Nephron progenitor cell (in vitro differentiated cells): Measurements from ENCODE around the gene BEST4.

Experiments
- DNase-seq: peaks from one replicate; pipeline ENCODE4 v3.0.0; 2021
- H3K27ac Mint-ChIP-seq: 2 replicates; pipeline ENCODE4 v1.8.0; 2021; ENCODE audit warnings: mild to moderate bottlenecking, moderate library complexity, mixed read lengths
- H3K27me3 Mint-ChIP-seq: 2 replicates; pipeline ENCODE4 v1.8.0; 2021; ENCODE audit warnings: mild to moderate bottlenecking, low read depth, mixed read lengths; ENCODE audit not compliant: poor library complexity
- H3K36me3 Mint-ChIP-seq: 2 replicates; pipeline ENCODE4 v1.8.0; 2021; ENCODE audit warnings: low read depth, mixed read lengths
- H3K4me1 Mint-ChIP-seq: 2 replicates; pipeline ENCODE4 v1.8.0; 2021; ENCODE audit warnings: mixed read lengths
- H3K4me3 Mint-ChIP-seq: 2 replicates; pipeline ENCODE4 v1.8.0; 2021; ENCODE audit warnings: mild to moderate bottlenecking, moderate library complexity, mixed read lengths
- H3K9me3 Mint-ChIP-seq: 2 replicates; pipeline ENCODE4 v1.8.0; 2021; ENCODE audit warnings: mild to moderate bottlenecking, moderate library complexity, mixed read lengths
- CTCF ChIP-seq: fragments of 200-600 bp; sonication (generic); IDR thresholded peaks from 2 replicates; pipeline ENCODE4 v1.5.0; 2021; ENCODE audit warnings: antibody characterized with exemption

BEST4 gene

GRCh38 chr1:44830900-44831304 lies 42.9 kb upstream of the BEST4 start:
- H3K9me3 Mint-ChIP-seq = no peaks in the 10 kb centered on the region
- H3K4me1 Mint-ChIP-seq = peaks cover 33% of the 10 kb centered on the region
- no peak overlapping the region for H3K4me3 Mint-ChIP-seq
- TF ChIP-seq CTCF = no peak
- DNase-seq = no peak
- no peak overlapping the region for H3K27ac Mint-ChIP-seq
- H3K36me3 Mint-ChIP-seq = no peaks in the 10 kb centered on the region
- H3K27me3 Mint-ChIP-seq = peaks cover 3% of the 10 kb centered on the region

- H3K4me3 Mint-ChIP-seq = no peak overlapping the region
- TF ChIP-seq CTCF = no peak
- no peaks in the 10 kb centered on the region for H3K36me3 Mint-ChIP-seq
- peaks cover 3% of the 10 kb centered on the region for H3K27me3 Mint-ChIP-seq
- H3K4me1 Mint-ChIP-seq = peaks cover 28% of the 10 kb centered on the region
- DNase-seq = no peak
- no peaks in the 10 kb centered on the region for H3K9me3 Mint-ChIP-seq
- H3K27ac Mint-ChIP-seq = no peak overlapping the region
These were observed 41.8 kb upstream of the BEST4 start for GRCh38 chr1:44829506-44830384.

- no peak for TF ChIP-seq CTCF
- Mint-ChIP-seq H3K27ac (no peak overlapping the region), H3K36me3 (no peaks in the 10 kb centered on the region), H3K4me1 (peaks cover 28% of the 10 kb centered on the region), H3K9me3 (no peaks in the 10 kb centered on the region), H3K27me3 (peaks cover 3% of the 10 kb centered on the region), H3K4me3 (no peak overlapping the region)
- DNase-seq = no peak
These were observed 41.0 kb upstream of the BEST4 start for GRCh38 chr1:44828841-44829440.

- TF ChIP-seq CTCF = no peak
- H3K27ac Mint-ChIP-seq = peak overlapping the region; percentile 83
- peaks cover 28% of the 10 kb centered on the region for H3K4me1 Mint-ChIP-seq
- peaks cover 3% of the 10 kb centered on the region for H3K27me3 Mint-ChIP-seq
- no peaks in the 10 kb centered on the region for H3K36me3 Mint-ChIP-seq
- H3K4me3 Mint-ChIP-seq = no peak overlapping the region
- DNase-seq = no peak
- H3K9me3 Mint-ChIP-seq = no peaks in the 10 kb centered on the region
These were observed 40.2 kb upstream of the BEST4 start for GRCh38 chr1:44828003-44828651.

GRCh38 chr1:44827197-44828002 lies 39.4 kb upstream of the BEST4 start:
- peaks cover 3% of the 10 kb centered on the region for H3K27me3 Mint-ChIP-seq
- H3K4me3 Mint-ChIP-seq = no peak overlapping the region
- no peak for DNase-seq
- H3K36me3 Mint-ChIP-seq = no peaks in the 10 kb centered on the region
- H3K9me3 Mint-ChIP-seq = no peaks in the 10 kb centered on the region
- TF ChIP-seq CTCF = no peak
- H3K27ac Mint-ChIP-seq = peak overlapping the region; percentile 83
- peaks cover 22% of the 10 kb centered on the region for H3K4me1 Mint-ChIP-seq
